Measurements from ENCODE around the gene CNTN4. TPM values are rescaled to one million over a fixed set of nuclear protein-coding genes. Genes with fewer than 3 reads are reported as not detected.

Gene CNTN4
- polyA plus RNA-seq, 4 donors = 0.27 to 6.5 (median 2.6) TPM; not detected in 1

- Histone ChIP-seq H3K9me3 (ENCODE audit: control insufficient read depth in 2 of 2, insufficient read depth in 1 of 2, low read depth in 1 of 2, low read length in 1 of 2) (no peaks in the 10 kb centered on the region), H3K4me1 (ENCODE audit: control insufficient read depth in 3 of 3, insufficient read depth in 2 of 3, low read depth in 1 of 3, low read length in 2 of 3) (no peaks in the 10 kb centered on the region), H3K36me3 (ENCODE audit: control insufficient read depth in 3 of 3, insufficient read depth in 2 of 3, low read depth in 1 of 3, low read length in 3 of 3) (no peaks in the 10 kb centered on the region), H3K27me3 (ENCODE audit: control insufficient read depth in 3 of 3, insufficient read depth in 3 of 3, low read length in 3 of 3) (peaks cover 0 to 2% (median 0%) of the 10 kb centered on the region in 3 donors), H3K4me3 (ENCODE audit: low read depth in 1 of 3, low read length in 3 of 3) (no peak overlapping the region), H3K27ac (ENCODE audit: low read depth in 1 of 3, low read length in 2 of 3) (no peak overlapping the region)
- no peak for DNase-seq
- no peak for FAIRE-seq
- 42 to 63% (median 57%) methylated on average over 1 of the region's 1 CpG for WGBS, 3 donors
Observed at GRCh38 chr3:2772803-2773202, 674.1 kb downstream of the CNTN4 start.

GRCh38 chr3:2774481-2775249, 676.0 kb downstream of the CNTN4 start:
- Histone ChIP-seq H3K9me3 (ENCODE audit: control insufficient read depth in 2 of 2, insufficient read depth in 1 of 2, low read depth in 1 of 2, low read length in 1 of 2) (no peaks in the 10 kb centered on the region), H3K36me3 (ENCODE audit: control insufficient read depth in 3 of 3, insufficient read depth in 2 of 3, low read depth in 1 of 3, low read length in 3 of 3) (no peaks in the 10 kb centered on the region), H3K4me1 (ENCODE audit: control insufficient read depth in 3 of 3, insufficient read depth in 2 of 3, low read depth in 1 of 3, low read length in 2 of 3) (no peaks in the 10 kb centered on the region), H3K27ac (ENCODE audit: low read depth in 1 of 3, low read length in 2 of 3) (no peak overlapping the region), H3K4me3 (ENCODE audit: low read depth in 1 of 3, low read length in 3 of 3) (no peak overlapping the region), H3K27me3 (ENCODE audit: control insufficient read depth in 3 of 3, insufficient read depth in 3 of 3, low read length in 3 of 3) (peaks cover 0 to 2% (median 0%) of the 10 kb centered on the region in 3 donors)
- DNase-seq = no peak
- WGBS, 3 donors = 65 to 77% (median 72%) methylated on average over 5 of the region's 5 CpGs
- no peak for FAIRE-seq

- Histone ChIP-seq H3K9me3 (ENCODE audit: control insufficient read depth in 2 of 2, insufficient read depth in 1 of 2, low read depth in 1 of 2, low read length in 1 of 2) (no peaks in the 10 kb centered on the region), H3K27ac (ENCODE audit: low read depth in 1 of 3, low read length in 2 of 3) (no peak overlapping the region), H3K4me1 (ENCODE audit: control insufficient read depth in 3 of 3, insufficient read depth in 2 of 3, low read depth in 1 of 3, low read length in 2 of 3) (no peaks in the 10 kb centered on the region), H3K4me3 (ENCODE audit: low read depth in 1 of 3, low read length in 3 of 3) (no peak overlapping the region), H3K36me3 (ENCODE audit: control insufficient read depth in 3 of 3, insufficient read depth in 2 of 3, low read depth in 1 of 3, low read length in 3 of 3) (no peaks in the 10 kb centered on the region), H3K27me3 (ENCODE audit: control insufficient read depth in 3 of 3, insufficient read depth in 3 of 3, low read length in 3 of 3) (no peaks in the 10 kb centered on the region)
- WGBS, 3 donors = 22 to 43% (median 40%) methylated on average over 2 of the region's 2 CpGs
- FAIRE-seq (no peak), DNase-seq (no peak)
Observed at GRCh38 chr3:2783261-2783660, 684.6 kb downstream of the CNTN4 start.

GRCh38 chr3:2784627-2785026, 686.0 kb downstream of the CNTN4 start:
- Histone ChIP-seq H3K9me3 (ENCODE audit: control insufficient read depth in 2 of 2, insufficient read depth in 1 of 2, low read depth in 1 of 2, low read length in 1 of 2) (no peaks in the 10 kb centered on the region), H3K4me3 (ENCODE audit: low read depth in 1 of 3, low read length in 3 of 3) (no peak overlapping the region), H3K36me3 (ENCODE audit: control insufficient read depth in 3 of 3, insufficient read depth in 2 of 3, low read depth in 1 of 3, low read length in 3 of 3) (no peaks in the 10 kb centered on the region), H3K27me3 (ENCODE audit: control insufficient read depth in 3 of 3, insufficient read depth in 3 of 3, low read length in 3 of 3) (no peaks in the 10 kb centered on the region), H3K4me1 (ENCODE audit: control insufficient read depth in 3 of 3, insufficient read depth in 2 of 3, low read depth in 1 of 3, low read length in 2 of 3) (no peaks in the 10 kb centered on the region), H3K27ac (ENCODE audit: low read depth in 1 of 3, low read length in 2 of 3) (no peak overlapping the region)
- no peak for FAIRE-seq
- WGBS, 3 donors = 77 to 86% (median 77%) methylated on average over 2 of the region's 2 CpGs
- DNase-seq = no peak

GRCh38 chr3:2790266-2790815, 691.7 kb downstream of the CNTN4 start:
- WGBS, 3 donors = 13 to 50% (median 15%) methylated on average over 1 of the region's 1 CpG
- FAIRE-seq = no peak

GRCh38 chr3:2792432-2792831, 693.8 kb downstream of the CNTN4 start:
- Histone ChIP-seq H3K27ac (ENCODE audit: low read depth in 1 of 3, low read length in 2 of 3) (no peak overlapping the region), H3K27me3 (ENCODE audit: control insufficient read depth in 3 of 3, insufficient read depth in 3 of 3, low read length in 3 of 3) (no peaks in the 10 kb centered on the region), H3K4me1 (ENCODE audit: control insufficient read depth in 3 of 3, insufficient read depth in 2 of 3, low read depth in 1 of 3, low read length in 2 of 3) (no peaks in the 10 kb centered on the region), H3K9me3 (ENCODE audit: control insufficient read depth in 2 of 2, insufficient read depth in 1 of 2, low read depth in 1 of 2, low read length in 1 of 2) (no peaks in the 10 kb centered on the region), H3K36me3 (ENCODE audit: control insufficient read depth in 3 of 3, insufficient read depth in 2 of 3, low read depth in 1 of 3, low read length in 3 of 3) (no peaks in the 10 kb centered on the region), H3K4me3 (ENCODE audit: low read depth in 1 of 3, low read length in 3 of 3) (no peak overlapping the region)
- WGBS, 3 donors = 74 to 83% (median 79%) methylated on average over 1 of the region's 1 CpG
- no peak for FAIRE-seq
- DNase-seq = no peak

More at GRCh38 chr3:2790266-2790815, 691.7 kb downstream of the CNTN4 start:
- H3K4me3 ChIP-seq (ENCODE audit: low read depth in 1 of 3, low read length in 3 of 3) = no peak overlapping the region
- no peak for DNase-seq
- no peaks in the 10 kb centered on the region for H3K36me3 ChIP-seq (ENCODE audit: control insufficient read depth in 3 of 3, insufficient read depth in 2 of 3, low read depth in 1 of 3, low read length in 3 of 3)
- H3K4me1 ChIP-seq (ENCODE audit: control insufficient read depth in 3 of 3, insufficient read depth in 2 of 3, low read depth in 1 of 3, low read length in 2 of 3) = no peaks in the 10 kb centered on the region
- H3K9me3 ChIP-seq (ENCODE audit: control insufficient read depth in 2 of 2, insufficient read depth in 1 of 2, low read depth in 1 of 2, low read length in 1 of 2) = no peaks in the 10 kb centered on the region
- no peak overlapping the region for H3K27ac ChIP-seq (ENCODE audit: low read depth in 1 of 3, low read length in 2 of 3)
- H3K27me3 ChIP-seq (ENCODE audit: control insufficient read depth in 3 of 3, insufficient read depth in 3 of 3, low read length in 3 of 3) = no peaks in the 10 kb centered on the region

- WGBS, 3 donors = 67 to 77% (median 69%) methylated on average over 1 of the region's 1 CpG
Observed at GRCh38 chr3:2793987-2794386, 695.3 kb downstream of the CNTN4 start.

GRCh38 chr3:2802429-2802828, 703.8 kb downstream of the CNTN4 start:
- no peaks in the 10 kb centered on the region for H3K4me1 ChIP-seq (ENCODE audit: control insufficient read depth in 3 of 3, insufficient read depth in 2 of 3, low read depth in 1 of 3, low read length in 2 of 3)
- no peak overlapping the region for H3K27ac ChIP-seq (ENCODE audit: low read depth in 1 of 3, low read length in 2 of 3)
- H3K27me3 ChIP-seq (ENCODE audit: control insufficient read depth in 3 of 3, insufficient read depth in 3 of 3, low read length in 3 of 3) = no peaks in the 10 kb centered on the region
- H3K4me3 ChIP-seq (ENCODE audit: low read depth in 1 of 3, low read length in 3 of 3) = no peak overlapping the region
- H3K36me3 ChIP-seq (ENCODE audit: control insufficient read depth in 3 of 3, insufficient read depth in 2 of 3, low read depth in 1 of 3, low read length in 3 of 3) = no peaks in the 10 kb centered on the region
- no peaks in the 10 kb centered on the region for H3K9me3 ChIP-seq (ENCODE audit: control insufficient read depth in 2 of 2, insufficient read depth in 1 of 2, low read depth in 1 of 2, low read length in 1 of 2)
- FAIRE-seq = no peak
- no peak for DNase-seq
- 44 to 73% (median 48%) methylated on average over 7 of the region's 7 CpGs for WGBS, 3 donors

More at GRCh38 chr3:2793987-2794386, 695.3 kb downstream of the CNTN4 start:
- Histone ChIP-seq H3K4me3 (ENCODE audit: low read depth in 1 of 3, low read length in 3 of 3) (no peak overlapping the region), H3K9me3 (ENCODE audit: control insufficient read depth in 2 of 2, insufficient read depth in 1 of 2, low read depth in 1 of 2, low read length in 1 of 2) (no peaks in the 10 kb centered on the region), H3K27ac (ENCODE audit: low read depth in 1 of 3, low read length in 2 of 3) (no peak overlapping the region), H3K4me1 (ENCODE audit: control insufficient read depth in 3 of 3, insufficient read depth in 2 of 3, low read depth in 1 of 3, low read length in 2 of 3) (no peaks in the 10 kb centered on the region), H3K27me3 (ENCODE audit: control insufficient read depth in 3 of 3, insufficient read depth in 3 of 3, low read length in 3 of 3) (no peaks in the 10 kb centered on the region), H3K36me3 (ENCODE audit: control insufficient read depth in 3 of 3, insufficient read depth in 2 of 3, low read depth in 1 of 3, low read length in 3 of 3) (no peaks in the 10 kb centered on the region)
- no peak for FAIRE-seq
- DNase-seq = no peak
